ENCODE data around the gene CHAC1.

- TF ChIP-seq, protein P1, sequence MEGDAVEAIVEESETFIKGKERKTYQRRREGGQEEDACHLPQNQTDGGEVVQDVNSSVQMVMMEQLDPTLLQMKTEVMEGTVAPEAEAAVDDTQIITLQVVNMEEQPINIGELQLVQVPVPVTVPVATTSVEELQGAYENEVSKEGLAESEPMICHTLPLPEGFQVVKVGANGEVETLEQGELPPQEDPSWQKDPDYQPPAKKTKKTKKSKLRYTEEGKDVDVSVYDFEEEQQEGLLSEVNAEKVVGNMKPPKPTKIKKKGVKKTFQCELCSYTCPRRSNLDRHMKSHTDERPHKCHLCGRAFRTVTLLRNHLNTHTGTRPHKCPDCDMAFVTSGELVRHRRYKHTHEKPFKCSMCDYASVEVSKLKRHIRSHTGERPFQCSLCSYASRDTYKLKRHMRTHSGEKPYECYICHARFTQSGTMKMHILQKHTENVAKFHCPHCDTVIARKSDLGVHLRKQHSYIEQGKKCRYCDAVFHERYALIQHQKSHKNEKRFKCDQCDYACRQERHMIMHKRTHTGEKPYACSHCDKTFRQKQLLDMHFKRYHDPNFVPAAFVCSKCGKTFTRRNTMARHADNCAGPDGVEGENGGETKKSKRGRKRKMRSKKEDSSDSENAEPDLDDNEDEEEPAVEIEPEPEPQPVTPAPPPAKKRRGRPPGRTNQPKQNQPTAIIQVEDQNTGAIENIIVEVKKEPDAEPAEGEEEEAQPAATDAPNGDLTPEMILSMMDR (IDR thresholded peaks at IDR 0.05), result no peak
- TF ChIP-seq POLR2A (IDR thresholded peaks at IDR 0.05), result no peak
These were observed 39.6 kb downstream of the CHAC1 start for GRCh38 chr15:40992825-40993224.
